Measurements from ENCODE around the gene PELI2.

- TF ChIP-seq CTCF (optimal IDR thresholded peaks at IDR 0.05 in 1 of 3, IDR thresholded peaks at IDR 0.05 in 1 of 3, conservative IDR thresholded peaks at IDR 0.05 in 1 of 3; ENCODE audit: extremely low read depth in 1 of 3, insufficient read depth in 2 of 3, low read length in 3 of 3) (no peak), EZH2 (IDR thresholded peaks at IDR 0.05; ENCODE audit: low read length) (no peak)
Measured at GRCh38 chr14:56215180-56215579, 97.0 kb downstream of the PELI2 start.

Measured in keratinocyte (primary cell).